GM12865 (cell line): ENCODE data around the gene GNA12.
A peak's percentile ranks its signal among the peaks of the same experiment; 100 is the strongest.
"Not testable (repeated sequence)": the region's sequence is repeated elsewhere in the genome, so short reads cannot be mapped to it uniquely, and the experiment has no call there.

Experiments used
- DNase-seq: peaks from one replicate; pipeline ENCODE4 v3.0.0; 2010; ENCODE audit warnings: low read depth
- H3K4me3 ChIP-seq: 2 replicates; pipeline ENCODE4 v1.5.1; 2011; ENCODE audit warnings: mild to moderate bottlenecking, low read depth, low read length, control low read depth
- CTCF ChIP-seq: IDR thresholded peaks from 2 replicates; pipeline ENCODE4 v1.5.1; 2011; ENCODE audit warnings: low read length, control low read depth, low read depth, inconsistent platforms; ENCODE audit not compliant: insufficient read depth; ENCODE audit errors: missing control alignments

The GNA12 gene

DNA sequence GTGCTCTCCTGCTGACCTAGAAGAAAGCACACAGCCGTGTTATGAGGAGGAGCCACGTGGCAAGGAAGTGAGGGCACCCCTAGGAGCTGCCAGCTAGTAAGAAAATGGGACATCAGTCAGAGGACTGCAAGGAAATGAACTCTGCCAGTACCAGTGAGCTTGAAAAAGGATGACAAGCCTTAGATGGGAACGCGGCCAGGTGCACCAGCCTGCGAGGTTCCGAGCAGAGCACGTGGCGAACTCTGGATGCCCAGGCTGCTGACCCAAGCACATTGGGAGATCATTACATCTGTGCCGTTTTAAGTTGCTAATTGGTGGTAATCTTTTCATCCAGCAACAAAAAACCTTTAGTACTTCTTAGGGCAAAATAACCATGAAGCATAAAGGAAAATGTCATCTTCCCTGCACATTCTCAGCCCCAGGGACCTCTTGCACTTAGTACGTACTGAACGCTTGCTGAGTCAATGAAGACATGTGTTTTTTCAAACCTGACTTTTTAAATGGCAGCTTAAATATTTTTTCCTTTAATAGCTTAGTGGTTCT lies 86.7 kb downstream of the GNA12 start:
- H3K4me3 ChIP-seq: no peak overlapping the region
- DNase-seq: no peak
- no peak for TF ChIP-seq CTCF

DNA sequence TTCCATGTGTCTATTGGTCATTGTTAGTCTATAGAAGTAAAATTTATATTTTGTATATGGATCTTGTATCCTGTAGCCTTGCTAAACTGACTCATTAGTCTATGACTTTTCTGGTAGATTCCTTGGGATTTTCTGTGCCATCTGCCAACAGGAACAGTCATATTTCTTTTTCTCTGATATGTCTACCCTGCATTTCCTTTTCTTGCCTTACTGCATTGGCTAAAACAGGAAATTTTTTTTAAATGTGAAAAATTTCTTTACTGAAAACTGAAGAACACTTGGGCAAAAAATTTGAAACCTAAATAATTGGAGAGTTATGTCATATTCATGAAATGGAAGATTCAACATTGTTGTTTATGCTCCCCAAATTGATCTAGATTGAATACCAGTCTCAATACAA lies 88.6 kb downstream of the GNA12 start:
- DNase-seq: no peak
- H3K4me3 ChIP-seq: no peak overlapping the region
- TF ChIP-seq CTCF: no peak

DNA sequence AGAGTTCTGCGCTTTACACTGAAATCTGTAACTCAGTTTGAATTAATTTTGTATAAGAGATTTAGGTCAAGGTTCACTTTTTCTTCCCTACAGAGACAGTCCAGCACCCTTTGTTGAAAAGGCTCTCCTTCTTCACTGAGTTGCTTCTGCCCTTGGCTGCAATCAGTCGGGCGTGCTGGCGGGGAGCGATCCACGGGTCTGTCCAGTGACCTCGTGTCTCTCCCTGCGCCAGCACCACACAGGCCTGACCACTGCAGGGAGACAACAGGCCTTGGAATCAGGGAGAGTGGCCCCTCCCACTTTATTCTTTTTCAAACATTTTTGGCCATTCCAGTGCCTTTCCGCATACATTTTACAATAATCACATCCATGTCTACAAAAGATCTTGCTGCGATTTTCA lies 89.2 kb downstream of the GNA12 start:
- no peak overlapping the region for H3K4me3 ChIP-seq
- TF ChIP-seq CTCF: no peak
- DNase-seq: no peak

DNA sequence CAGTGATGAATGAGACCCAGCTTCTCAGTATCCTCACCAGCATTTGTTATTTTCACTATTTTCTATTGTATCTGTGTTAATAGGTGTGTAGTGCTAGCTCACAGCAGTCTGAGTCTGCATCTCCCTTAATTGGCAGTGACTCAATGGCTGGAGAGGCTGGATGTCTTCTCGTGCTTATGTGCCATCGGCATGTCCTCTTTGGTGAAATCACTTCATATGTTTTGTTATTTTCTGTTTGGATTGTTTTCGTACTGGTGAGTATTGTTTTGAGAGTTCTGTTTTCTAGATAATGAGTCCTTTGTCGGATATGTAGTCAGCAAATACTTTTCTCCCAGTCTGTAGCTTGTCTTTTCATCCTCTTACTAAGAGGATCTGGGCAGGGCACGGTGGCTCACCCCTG lies 90.0 kb downstream of the GNA12 start:
- TF ChIP-seq CTCF: no peak
- no peak for DNase-seq
- H3K4me3 ChIP-seq: no peak overlapping the region

DNA sequence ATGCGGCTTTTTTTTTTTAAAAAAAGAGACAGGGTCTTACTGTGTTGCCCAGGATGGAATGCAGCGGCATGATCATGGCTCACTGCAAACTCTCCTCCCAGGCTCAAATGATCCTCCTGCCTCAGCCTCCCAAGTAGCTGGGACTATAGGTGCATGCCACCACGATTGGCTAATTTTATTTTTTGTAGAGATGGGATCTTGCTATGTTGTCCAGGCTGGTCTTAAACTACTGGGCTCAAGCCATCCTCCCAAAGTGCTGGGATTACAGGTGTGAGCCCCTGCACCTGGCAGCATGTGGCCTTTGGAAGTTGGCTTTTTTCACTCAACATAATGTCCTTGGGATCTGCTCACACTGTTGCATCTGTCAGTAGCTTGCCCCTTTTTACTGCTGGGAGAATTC lies 91.0 kb downstream of the GNA12 start:
- TF ChIP-seq CTCF: no peak
- no peak overlapping the region for H3K4me3 ChIP-seq
- no peak for DNase-seq

DNA sequence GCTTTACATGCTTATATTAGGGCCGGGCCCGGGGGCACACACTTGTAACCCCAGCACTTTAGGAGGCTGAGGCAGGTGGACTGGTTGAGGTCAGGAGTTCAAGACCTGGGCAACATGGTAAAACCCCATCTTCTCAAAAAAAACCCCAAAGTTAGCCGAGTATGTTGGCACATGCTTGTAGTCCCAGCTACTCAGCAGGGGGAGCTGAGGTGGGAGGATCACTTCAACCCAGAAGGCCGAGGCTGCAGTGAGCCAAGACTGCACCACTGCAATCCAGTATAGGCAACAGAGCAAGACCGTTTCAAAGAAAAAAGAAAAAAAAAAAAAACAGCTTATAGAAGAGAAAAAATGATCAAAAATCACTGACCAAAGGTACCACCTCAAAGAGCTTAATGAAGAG lies 93.0 kb downstream of the GNA12 start:
- H3K4me3 ChIP-seq: no peak overlapping the region
- TF ChIP-seq CTCF: no peak
- peak; percentile 26 for DNase-seq

GRCh38 chr7:2750004-2750407 lies 94.1 kb downstream of the GNA12 start:
- no peak overlapping the region for H3K4me3 ChIP-seq
- DNase-seq: no peak
- no peak for TF ChIP-seq CTCF

DNA sequence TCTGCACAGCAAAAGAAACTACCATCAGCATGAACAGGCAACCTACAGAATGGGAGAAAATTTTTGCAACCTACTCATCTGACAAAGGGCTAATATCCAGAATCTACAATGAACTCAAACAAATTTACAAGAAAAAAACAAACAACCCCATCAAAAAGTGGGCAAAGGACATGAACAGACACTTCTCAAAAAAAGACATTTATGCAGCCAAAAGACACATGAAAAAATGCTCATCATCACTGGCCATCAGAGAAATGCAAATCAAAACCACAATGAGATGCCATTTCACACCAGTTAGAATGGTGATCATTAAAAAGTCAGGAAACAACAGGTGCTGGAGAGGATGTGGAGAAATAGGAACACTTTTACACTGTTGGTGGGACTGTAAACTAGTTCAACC lies 95.4 kb downstream of the GNA12 start:
- not testable (repeated sequence) for DNase-seq, H3K4me3 ChIP-seq

- DNase-seq, H3K4me3 ChIP-seq: not testable (repeated sequence)
These were observed 100.5 kb downstream of the GNA12 start for GRCh38 chr7:2743523-2744185.
